ENCODE results near the gene IKZF1. TPM values are rescaled to one million over a fixed set of nuclear protein-coding genes. Genes with fewer than 3 reads are reported as not detected.

The IKZF1 gene
- total RNA-seq, 1 experiment from 2014 or later, result 0.77 TPM

- no peak overlapping the region for H3K4me3 ChIP-seq (ENCODE audit: low read depth in 2 of 2, low read length in 2 of 2)
- ATAC-seq, result no peak
- no peaks in the 10 kb centered on the region for H3K9me3 ChIP-seq (ENCODE audit: control insufficient read depth, insufficient read depth, low read depth, low read length)
- no peaks in the 10 kb centered on the region for H3K36me3 ChIP-seq (ENCODE audit: control insufficient read depth, insufficient read depth, low read length)
- intact Hi-C loops (cut with micrococcal nuclease; ENCODE audit: unreplicated experiment) (no loop called here), in situ Hi-C loops (cut with HindIII; ENCODE audit: low pct_unique_long_range_greater_than_20kb, low sequenced_read_pairs) (no loop called here)
- H3K27ac ChIP-seq (ENCODE audit: low read length), result no peak overlapping the region
- no TSS peak for BruUV-seq (replicated peaks)
- TF ChIP-seq CTCF (IDR thresholded peaks at IDR 0.05) (no peak), POLR2AphosphoS5 (IDR thresholded peaks at IDR 0.05; ENCODE audit: low read depth, low read length) (no peak), SIN3A (IDR thresholded peaks at IDR 0.05; ENCODE audit: borderline replicate concordance, insufficient read depth, low read depth, low read length) (no peak), REST (IDR thresholded peaks at IDR 0.05; ENCODE audit: insufficient read depth in 1 of 2, low read depth in 2 of 2, low read length in 1 of 2) (no peak), TCF7L2 (IDR thresholded peaks at IDR 0.05; ENCODE audit: low read depth, low read length) (no peak)
- ChIA-PET CTCF (no interaction called here), POLR2A (no interaction called here)
- no peak for DNase-seq (ENCODE audit: low read depth, low spot score)
- peaks cover 5% of the 10 kb centered on the region; the same call in 1 of the 2 replicates for H3K27me3 ChIP-seq (ENCODE audit: control insufficient read depth, insufficient read depth, low read length)
- no peaks in the 10 kb centered on the region for H3K4me1 ChIP-seq (ENCODE audit: control insufficient read depth, insufficient read depth, low read length)
Measured at GRCh38 chr7:50285269-50285668, 19.2 kb upstream of the IKZF1 start.

GRCh38 chr7:50287129-50287528 is 17.4 kb upstream of the IKZF1 start:
- ATAC-seq (no peak), DNase-seq (ENCODE audit: low read depth, low spot score) (no peak)
- ChIA-PET CTCF (no interaction called here), POLR2A (no interaction called here)
- in situ Hi-C loops (cut with HindIII; ENCODE audit: low pct_unique_long_range_greater_than_20kb, low sequenced_read_pairs) (no loop called here), intact Hi-C loops (cut with micrococcal nuclease; ENCODE audit: unreplicated experiment) (no loop called here)
- H3K4me1 ChIP-seq (ENCODE audit: control insufficient read depth, insufficient read depth, low read length), result no peaks in the 10 kb centered on the region
- no peaks in the 10 kb centered on the region for H3K9me3 ChIP-seq (ENCODE audit: control insufficient read depth, insufficient read depth, low read depth, low read length)
- no TSS peak for BruUV-seq (replicated peaks)
- H3K27ac ChIP-seq (ENCODE audit: low read length), result no peak overlapping the region
- no peak overlapping the region for H3K4me3 ChIP-seq (ENCODE audit: low read depth in 2 of 2, low read length in 2 of 2)
- H3K36me3 ChIP-seq (ENCODE audit: control insufficient read depth, insufficient read depth, low read length), result no peaks in the 10 kb centered on the region
- TF ChIP-seq POLR2AphosphoS5 (IDR thresholded peaks at IDR 0.05; ENCODE audit: low read depth, low read length), result no peak
- no peak for TF ChIP-seq REST (IDR thresholded peaks at IDR 0.05; ENCODE audit: insufficient read depth in 1 of 2, low read depth in 2 of 2, low read length in 1 of 2)
- no peak for TF ChIP-seq CTCF (IDR thresholded peaks at IDR 0.05)
- TF ChIP-seq TCF7L2 (IDR thresholded peaks at IDR 0.05; ENCODE audit: low read depth, low read length), result no peak
- no peak for TF ChIP-seq SIN3A (IDR thresholded peaks at IDR 0.05; ENCODE audit: borderline replicate concordance, insufficient read depth, low read depth, low read length)
- peaks cover 7% of the 10 kb centered on the region; the same call in 1 of the 2 replicates for H3K27me3 ChIP-seq (ENCODE audit: control insufficient read depth, insufficient read depth, low read length)
